T-helper 17 cell (primary cell): ENCODE data around the gene MACC1. TPM values are rescaled to one million over a fixed set of nuclear protein-coding genes. Genes with fewer than 3 reads are reported as not detected.
"Not testable (repeated sequence)": the region's sequence is repeated elsewhere in the genome, so short reads cannot be mapped to it uniquely, and the experiment has no call there.

Experiments
- ATAC-seq: fragments of 150-1000 bp; cut with Tn5 transposase; 2 replicates; pipeline ENCODE4 v1.10.0; 2021; ENCODE audit warnings: mild to moderate bottlenecking, moderate library complexity
- DNase-seq, 3 donors: peaks; one replicate each; pipeline versions ENCODE4 v3.0.0 to v3.0.0-alpha.2; 2020 to 2021
- H3K9me3 ChIP-seq: one replicate; pipeline ENCODE4 v1.7.0; 2013; ENCODE audit warnings: low read length, mild to moderate bottlenecking; ENCODE audit not compliant: control insufficient read depth, poor library complexity, severe bottlenecking
- H3K27ac Mint-ChIP-seq: one replicate; pipeline ENCODE4 v1.8.0; 2022; ENCODE audit warnings: mild to moderate bottlenecking, moderate library complexity, mixed read lengths
- H3K27me3 Mint-ChIP-seq: one replicate; pipeline ENCODE4 v1.8.0; 2022; ENCODE audit warnings: mixed read lengths
- H3K36me3 Mint-ChIP-seq: one replicate; pipeline ENCODE4 v1.8.0; 2022; ENCODE audit warnings: low read depth, mixed read lengths
- H3K4me1 Mint-ChIP-seq: one replicate; pipeline ENCODE4 v1.8.0; 2022; ENCODE audit warnings: mild to moderate bottlenecking, mixed read lengths
- H3K4me3 Mint-ChIP-seq: one replicate; pipeline ENCODE4 v1.8.0; 2022; ENCODE audit warnings: mild to moderate bottlenecking, moderate library complexity, mixed read lengths
- total RNA-seq, 4 donors: library from RNA in 2 of 4; stranded (reverse) in 2 of 4; gene quantifications; one replicate each; pipeline ENCODE4 v1.2.3 and lab custom pipeline; 2022 to 2026

The MACC1 gene
- total RNA-seq, 2 donors from 2014 or later: 0.42 to 0.65 TPM

DNA sequence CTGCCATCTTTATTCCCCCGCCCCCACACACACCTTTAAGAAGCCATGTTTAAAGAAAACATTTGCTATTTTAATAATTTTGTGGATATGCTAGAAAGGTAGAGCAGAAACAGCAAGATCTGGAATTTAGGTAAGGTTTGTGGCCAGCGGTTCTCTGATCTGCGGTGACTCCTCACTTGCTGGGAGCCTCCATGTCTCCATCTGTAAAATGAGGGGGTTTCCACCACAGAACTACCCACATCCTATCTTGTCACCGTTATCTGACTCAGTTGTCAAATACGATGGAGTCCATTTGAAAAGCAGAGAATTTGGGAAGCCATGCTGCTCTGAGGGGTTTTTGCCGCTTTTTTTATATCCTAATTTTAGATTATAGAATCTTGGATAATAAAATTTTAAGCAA is 23.3 kb downstream of the MACC1 start:
- no peaks in the 10 kb centered on the region for H3K9me3 ChIP-seq
- H3K27ac Mint-ChIP-seq: no peak overlapping the region
- DNase-seq (no peak), ATAC-seq (no peak)
- no peaks in the 10 kb centered on the region for H3K36me3 Mint-ChIP-seq
- no peak overlapping the region for H3K4me3 Mint-ChIP-seq
- no peaks in the 10 kb centered on the region for H3K27me3 Mint-ChIP-seq
- H3K4me1 Mint-ChIP-seq: no peaks in the 10 kb centered on the region

DNA sequence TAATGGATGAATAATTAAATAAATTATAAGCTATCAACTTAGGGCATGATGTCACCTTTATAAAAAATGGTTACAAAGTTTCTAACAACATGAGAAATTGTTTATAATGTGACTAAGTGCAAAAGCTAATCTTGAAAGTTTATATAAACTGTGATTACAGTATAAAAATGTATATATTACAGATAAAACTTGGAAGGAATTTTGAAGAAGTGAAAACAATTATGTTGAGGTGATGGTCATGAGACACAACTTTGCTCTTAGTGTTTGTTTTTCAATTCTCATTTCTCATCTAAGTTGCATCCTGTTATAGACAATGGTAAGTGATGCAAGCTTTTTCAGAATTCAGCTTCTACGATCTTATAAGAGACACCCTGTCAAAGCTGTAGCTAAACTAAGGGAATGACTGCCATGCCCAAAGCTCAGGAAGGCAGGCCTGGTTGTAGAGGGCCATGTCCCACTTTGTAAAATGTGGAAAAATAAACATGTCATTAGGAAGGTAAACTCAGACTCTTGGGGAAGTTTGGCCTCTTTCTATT is 23.9 kb downstream of the MACC1 start:
- no peaks in the 10 kb centered on the region for H3K4me1 Mint-ChIP-seq
- no peak overlapping the region for H3K4me3 Mint-ChIP-seq
- no peak overlapping the region for H3K27ac Mint-ChIP-seq
- no peaks in the 10 kb centered on the region for H3K36me3 Mint-ChIP-seq
- H3K9me3 ChIP-seq: no peaks in the 10 kb centered on the region
- ATAC-seq (no peak), DNase-seq (no peak)
- H3K27me3 Mint-ChIP-seq: no peaks in the 10 kb centered on the region

DNA sequence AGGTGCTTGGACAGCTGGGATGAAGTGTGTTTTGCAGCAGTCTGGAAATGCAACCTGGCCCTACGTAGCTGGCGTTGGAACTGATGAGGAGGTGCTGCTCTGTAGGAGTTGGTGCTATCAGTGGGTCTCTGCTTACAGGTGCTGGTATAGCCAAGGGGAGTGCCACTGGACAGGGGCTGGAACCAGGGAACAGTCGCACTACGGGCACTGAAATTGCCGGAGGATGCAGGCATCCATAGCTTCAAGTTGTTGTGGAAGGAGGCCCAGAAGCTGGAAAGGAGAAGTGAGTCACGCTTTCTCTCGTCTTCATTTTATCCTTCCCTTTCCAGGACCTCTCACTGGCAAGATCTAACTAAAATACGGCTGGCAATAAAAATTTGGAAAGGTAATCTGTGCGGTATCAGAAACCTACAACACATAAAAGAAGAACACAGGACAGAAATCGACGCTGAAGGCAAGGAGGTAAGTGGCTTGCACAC is 25.8 kb downstream of the MACC1 start:
- no peak for DNase-seq
- Mint-ChIP-seq H3K4me1 (no peaks in the 10 kb centered on the region), H3K36me3 (no peaks in the 10 kb centered on the region), H3K4me3 (no peak overlapping the region), H3K27me3 (no peaks in the 10 kb centered on the region), H3K27ac (no peak overlapping the region)
- H3K9me3 ChIP-seq: no peaks in the 10 kb centered on the region
- ATAC-seq: no peak

GRCh38 chr7:20190560-20191390 is 26.4 kb downstream of the MACC1 start:
- DNase-seq: no peak
- no peak overlapping the region for H3K27ac Mint-ChIP-seq
- H3K4me1 Mint-ChIP-seq: no peaks in the 10 kb centered on the region
- no peak overlapping the region for H3K4me3 Mint-ChIP-seq
- H3K27me3 Mint-ChIP-seq: no peaks in the 10 kb centered on the region
- ATAC-seq: no peak
- no peaks in the 10 kb centered on the region for H3K36me3 Mint-ChIP-seq
- no peaks in the 10 kb centered on the region for H3K9me3 ChIP-seq

DNA sequence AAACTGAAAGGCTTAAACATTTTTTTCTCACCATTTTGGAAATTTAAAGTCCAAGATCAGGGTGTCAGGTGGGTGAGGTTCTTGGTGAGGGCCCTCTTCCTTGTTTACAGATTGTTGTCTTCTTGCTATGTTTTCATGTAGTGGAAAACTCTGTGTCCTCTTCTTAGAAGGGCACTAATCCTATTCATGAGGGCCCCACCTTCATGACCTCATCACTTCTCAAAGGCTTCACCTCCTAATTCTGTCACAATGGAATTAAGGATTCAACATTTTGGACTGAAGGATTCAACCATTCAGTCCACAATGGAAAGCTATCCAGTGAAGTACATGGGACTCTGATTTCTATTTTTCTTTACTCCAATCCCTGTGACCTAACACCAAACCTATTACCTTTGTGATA is 27.3 kb downstream of the MACC1 start:
- ATAC-seq (no peak), DNase-seq (no peak)
- H3K27ac Mint-ChIP-seq: no peak overlapping the region
- H3K9me3 ChIP-seq: no peaks in the 10 kb centered on the region
- no peaks in the 10 kb centered on the region for H3K36me3 Mint-ChIP-seq
- H3K27me3 Mint-ChIP-seq: no peaks in the 10 kb centered on the region
- H3K4me3 Mint-ChIP-seq: no peak overlapping the region
- no peaks in the 10 kb centered on the region for H3K4me1 Mint-ChIP-seq

DNA sequence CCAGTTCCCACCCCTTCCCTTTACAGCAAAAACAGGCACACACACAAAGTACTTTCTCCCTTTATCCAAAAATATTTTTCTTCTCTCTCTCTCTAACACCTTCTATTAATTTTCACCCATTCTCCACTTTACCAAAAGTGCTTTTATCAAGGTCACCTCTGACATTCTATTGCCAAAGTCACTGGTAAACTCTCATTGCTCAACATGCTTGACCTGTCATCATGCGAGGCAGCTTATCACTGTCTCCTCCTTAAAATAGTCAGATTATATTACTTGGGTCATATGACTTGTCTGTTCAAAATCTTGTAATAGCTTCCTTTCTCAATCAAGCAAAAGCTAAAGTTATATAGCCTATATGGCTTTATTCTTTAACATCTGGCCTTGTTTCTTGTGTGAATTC is 28.6 kb downstream of the MACC1 start:
- no peak overlapping the region for H3K4me3 Mint-ChIP-seq
- no peaks in the 10 kb centered on the region for H3K9me3 ChIP-seq
- no peaks in the 10 kb centered on the region for H3K36me3 Mint-ChIP-seq
- H3K27me3 Mint-ChIP-seq: no peaks in the 10 kb centered on the region
- H3K4me1 Mint-ChIP-seq: no peaks in the 10 kb centered on the region
- no peak overlapping the region for H3K27ac Mint-ChIP-seq
- no peak for ATAC-seq
- no peak for DNase-seq

GRCh38 chr7:20187850-20188249 is 29.3 kb downstream of the MACC1 start:
- not testable (repeated sequence) for H3K27ac Mint-ChIP-seq, H3K9me3 ChIP-seq, DNase-seq

DNA sequence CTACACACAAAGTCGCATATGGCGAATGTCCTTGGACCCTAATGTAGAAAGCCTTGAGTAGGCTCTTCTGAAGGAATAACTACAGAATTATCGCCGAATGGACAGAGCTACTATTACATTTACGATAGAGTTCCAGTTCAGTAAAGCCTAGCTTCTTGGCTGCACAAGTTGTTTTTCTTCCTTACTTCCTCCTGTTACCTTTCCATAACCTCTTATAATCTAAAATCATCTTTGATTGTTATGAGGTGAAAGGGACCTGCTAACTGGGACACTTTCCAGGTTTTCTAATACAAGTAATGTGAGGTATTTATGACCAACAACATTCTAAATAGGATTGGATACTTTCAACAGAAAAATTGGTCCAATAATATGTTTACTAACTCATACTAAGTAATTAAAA is 31.2 kb downstream of the MACC1 start:
- H3K4me1 Mint-ChIP-seq: no peaks in the 10 kb centered on the region
- ATAC-seq: no peak
- H3K9me3 ChIP-seq: no peaks in the 10 kb centered on the region
- no peaks in the 10 kb centered on the region for H3K27me3 Mint-ChIP-seq
- no peak overlapping the region for H3K27ac Mint-ChIP-seq
- H3K4me3 Mint-ChIP-seq: no peak overlapping the region
- no peaks in the 10 kb centered on the region for H3K36me3 Mint-ChIP-seq
- no peak for DNase-seq

More at GRCh38 chr7:20187850-20188249, 29.3 kb downstream of the MACC1 start:
- H3K4me1 Mint-ChIP-seq, H3K27me3 Mint-ChIP-seq, ATAC-seq, H3K4me3 Mint-ChIP-seq, H3K36me3 Mint-ChIP-seq: not testable (repeated sequence)

- H3K4me1 Mint-ChIP-seq: no peaks in the 10 kb centered on the region
- H3K27ac Mint-ChIP-seq: no peak overlapping the region
- ATAC-seq (no peak), DNase-seq (no peak)
- no peak overlapping the region for H3K4me3 Mint-ChIP-seq
- no peaks in the 10 kb centered on the region for H3K36me3 Mint-ChIP-seq
- no peaks in the 10 kb centered on the region for H3K9me3 ChIP-seq
- no peaks in the 10 kb centered on the region for H3K27me3 Mint-ChIP-seq
These were observed 34.1 kb downstream of the MACC1 start for GRCh38 chr7:20183086-20183485.

DNA sequence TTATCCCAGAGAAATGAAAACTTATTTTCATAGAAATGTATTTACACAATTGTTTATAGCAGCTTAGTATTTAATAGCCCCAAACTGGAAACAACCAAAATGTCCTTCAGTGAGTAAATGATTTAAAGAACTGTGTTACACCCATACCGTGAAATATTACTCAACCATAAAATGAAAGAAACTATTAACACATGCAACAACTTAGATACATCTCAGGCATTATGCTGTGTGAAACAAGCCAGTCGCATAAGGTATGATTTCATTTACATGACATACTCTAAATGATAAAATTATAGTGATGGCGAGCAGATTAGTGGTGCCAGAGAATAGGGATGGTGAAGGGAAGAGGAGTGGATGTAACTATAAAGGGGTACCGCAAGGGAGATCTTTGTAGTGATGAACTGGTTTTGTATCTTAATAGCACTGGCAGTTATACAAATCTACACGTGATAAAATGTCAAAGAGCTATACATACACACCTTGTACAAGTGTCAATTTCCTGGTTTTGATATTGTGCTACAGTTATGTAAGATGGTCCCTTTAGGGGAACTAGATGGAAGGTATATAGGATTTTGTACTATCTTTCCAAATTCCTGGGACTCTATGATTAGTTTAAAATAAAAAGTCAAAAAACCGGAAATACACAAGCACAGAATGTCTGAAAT is 40.5 kb downstream of the MACC1 start:
- no peak for ATAC-seq
- Mint-ChIP-seq H3K36me3 (no peaks in the 10 kb centered on the region), H3K4me1 (no peaks in the 10 kb centered on the region), H3K4me3 (no peak overlapping the region), H3K27me3 (no peaks in the 10 kb centered on the region), H3K27ac (no peak overlapping the region)
- DNase-seq: no peak
- H3K9me3 ChIP-seq: no peaks in the 10 kb centered on the region

- H3K27me3 Mint-ChIP-seq: no peaks in the 10 kb centered on the region
- no peaks in the 10 kb centered on the region for H3K4me1 Mint-ChIP-seq
- no peaks in the 10 kb centered on the region for H3K9me3 ChIP-seq
- no peaks in the 10 kb centered on the region for H3K36me3 Mint-ChIP-seq
- no peak overlapping the region for H3K27ac Mint-ChIP-seq
- H3K4me3 Mint-ChIP-seq: no peak overlapping the region
- ATAC-seq (no peak), DNase-seq (no peak)
These were observed 43.4 kb downstream of the MACC1 start for GRCh38 chr7:20173828-20174227.

- Mint-ChIP-seq H3K27me3 (no peaks in the 10 kb centered on the region), H3K4me1 (no peaks in the 10 kb centered on the region), H3K4me3 (no peak overlapping the region), H3K27ac (no peak overlapping the region), H3K36me3 (no peaks in the 10 kb centered on the region)
- DNase-seq (no peak), ATAC-seq (no peak)
- no peaks in the 10 kb centered on the region for H3K9me3 ChIP-seq
These were observed 44.3 kb downstream of the MACC1 start for GRCh38 chr7:20172736-20173334.

DNA sequence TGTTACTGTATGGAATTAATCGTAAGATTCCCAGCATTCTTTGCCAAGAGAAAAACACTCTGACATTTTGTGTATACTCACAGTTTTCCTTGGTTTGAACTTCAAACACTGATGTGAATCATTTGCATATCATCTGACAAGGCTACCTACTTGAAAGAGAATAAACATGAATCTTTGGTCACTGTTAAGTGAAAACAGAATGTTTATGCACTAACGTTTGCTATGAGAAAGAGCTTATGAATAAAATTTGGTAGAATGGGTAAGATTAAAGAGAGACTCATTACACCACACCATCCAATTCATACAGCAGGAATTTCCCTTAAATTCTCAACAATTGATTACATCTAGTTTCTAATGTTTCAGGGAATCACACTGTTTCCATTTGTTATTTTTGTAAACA is 46.6 kb downstream of the MACC1 start:
- H3K4me1 Mint-ChIP-seq: no peaks in the 10 kb centered on the region
- no peak for ATAC-seq
- H3K27me3 Mint-ChIP-seq: no peaks in the 10 kb centered on the region
- no peaks in the 10 kb centered on the region for H3K9me3 ChIP-seq
- DNase-seq: no peak
- H3K36me3 Mint-ChIP-seq: no peaks in the 10 kb centered on the region
- no peak overlapping the region for H3K4me3 Mint-ChIP-seq
- H3K27ac Mint-ChIP-seq: no peak overlapping the region
